Trophoblast cell (in vitro differentiated cells and primary cell): ENCODE measurements around the gene RAD51B.

Source experiments
- DNase-seq, 2 donors: peaks; one replicate each; pipeline ENCODE4 v3.0.0-alpha.2; 2016
- H2AFZ ChIP-seq: 2 replicates; pipeline ENCODE4 v1.6.1; 2013; ENCODE audit warnings: low read length, moderate library complexity, mild to moderate bottlenecking; ENCODE audit not compliant: insufficient read depth, poor library complexity
- H2AK5ac ChIP-seq: 2 replicates; pipeline ENCODE4 v1.6.1; 2013; ENCODE audit warnings: mild to moderate bottlenecking, low read length
- H2BK120ac ChIP-seq: 2 replicates; pipeline ENCODE4 v1.6.1; 2013; ENCODE audit warnings: low read length, mild to moderate bottlenecking, moderate library complexity; ENCODE audit not compliant: insufficient read depth, poor library complexity
- H2BK12ac ChIP-seq: 2 replicates; pipeline ENCODE4 v1.6.1; 2013; ENCODE audit warnings: mild to moderate bottlenecking, low read length, moderate library complexity
- H2BK5ac ChIP-seq: 2 replicates; pipeline ENCODE4 v1.6.1; 2013; ENCODE audit warnings: low read length, low read depth, moderate library complexity, mild to moderate bottlenecking; ENCODE audit not compliant: poor library complexity
- H3K14ac ChIP-seq: 2 replicates; pipeline ENCODE4 v1.6.1; 2013; ENCODE audit warnings: mild to moderate bottlenecking, low read length
- H3K18ac ChIP-seq: 2 replicates; pipeline ENCODE4 v1.6.1; 2013; ENCODE audit warnings: mild to moderate bottlenecking, low read length
- H3K23ac ChIP-seq: 2 replicates; pipeline ENCODE4 v1.6.1; 2013; ENCODE audit warnings: low read length
- H3K27ac ChIP-seq: 2 replicates; pipeline ENCODE4 v1.5.1; 2013; ENCODE audit warnings: low read depth, mild to moderate bottlenecking, inconsistent platforms, low read length, moderate library complexity
- H3K27me3 ChIP-seq: 2 replicates; pipeline ENCODE4 v1.6.1; 2013; ENCODE audit warnings: inconsistent platforms, mild to moderate bottlenecking, low read length, moderate library complexity; ENCODE audit not compliant: insufficient read depth
- H3K36me3 ChIP-seq, 2 experiments: 1 replicate in 1 of 2; 2 replicates in 1 of 2; pipeline ENCODE4 v1.6.1; 2013; ENCODE audit warnings: low read length in 2 of 2, mild to moderate bottlenecking in 2 of 2, moderate library complexity in 1 of 2; ENCODE audit not compliant: insufficient read depth in 2 of 2, control insufficient read depth in 1 of 2
- H3K4ac ChIP-seq: 2 replicates; pipeline ENCODE4 v1.6.1; 2013; ENCODE audit warnings: low read depth, mild to moderate bottlenecking, low read length, moderate library complexity
- H3K4me1 ChIP-seq, 2 experiments: 1 replicate in 1 of 2; 2 replicates in 1 of 2; pipeline ENCODE4 v1.6.1; 2013; ENCODE audit warnings: low read length in 2 of 2, mild to moderate bottlenecking in 2 of 2, moderate library complexity in 1 of 2; ENCODE audit not compliant: insufficient read depth in 2 of 2, control insufficient read depth in 1 of 2
- H3K4me2 ChIP-seq: 2 replicates; pipeline ENCODE4 v1.6.1; 2013; ENCODE audit warnings: inconsistent platforms, mild to moderate bottlenecking, low read length, moderate library complexity
- H3K4me3 ChIP-seq: 2 replicates; pipeline ENCODE4 v1.5.1; 2013; ENCODE audit warnings: mild to moderate bottlenecking, low read depth, low read length, inconsistent platforms
- H3K79me1 ChIP-seq: one replicate; pipeline ENCODE4 v1.6.1; 2013; ENCODE audit warnings: low read length
- H3K79me2 ChIP-seq: 2 replicates; pipeline ENCODE4 v1.6.1; 2013; ENCODE audit warnings: low read length, mild to moderate bottlenecking; ENCODE audit not compliant: control insufficient read depth, insufficient read depth, poor library complexity
- H3K9ac ChIP-seq: 2 replicates; pipeline ENCODE4 v1.6.1; 2013; ENCODE audit warnings: mild to moderate bottlenecking, low read length
- H3K9me3 ChIP-seq: 2 replicates; pipeline ENCODE4 v1.6.1; 2013; ENCODE audit warnings: low read depth, mild to moderate bottlenecking, control low read depth, inconsistent platforms, low read length; ENCODE audit not compliant: insufficient read depth
- H4K12ac ChIP-seq: 2 replicates; pipeline ENCODE4 v1.6.1; 2013; ENCODE audit warnings: low read depth, mild to moderate bottlenecking, low read length, moderate library complexity
- H4K8ac ChIP-seq: 2 replicates; pipeline ENCODE4 v1.6.1; 2013; ENCODE audit warnings: low read depth, mild to moderate bottlenecking, low read length, moderate library complexity
- H4K91ac ChIP-seq: one replicate; pipeline ENCODE4 v1.6.1; 2013; ENCODE audit warnings: low read depth, mild to moderate bottlenecking, low read length, moderate library complexity
- WGBS: extraction: QIAGEN DNeasy Blood & Tissue Kit; methylation state at CpG from one replicate; pipeline ENCODE4 v1.1.7; 2013; ENCODE audit warnings: missing lambda C conversion rate; ENCODE audit not compliant: insufficient read length, insufficient coverage; ENCODE audit errors: extremely low coverage; 5-methylcytosine and 5-hydroxymethylcytosine counted together

Gene RAD51B

GRCh38 chr14:68253160-68253780 lies 433.7 kb downstream of the RAD51B start:
- no peak overlapping the region for H3K18ac ChIP-seq
- no peak overlapping the region for H3K9ac ChIP-seq
- H3K79me1 ChIP-seq: peaks cover 30% of the 10 kb centered on the region
- H2BK120ac ChIP-seq: no peak overlapping the region
- H4K91ac ChIP-seq: no peak overlapping the region
- no peaks in the 10 kb centered on the region for H3K27me3 ChIP-seq
- H3K23ac ChIP-seq: no peak overlapping the region
- WGBS: no CpG with 5 or more reads among the region's 3 CpGs
- H4K12ac ChIP-seq: no peak overlapping the region
- no peak overlapping the region for H3K4ac ChIP-seq
- H3K4me1 ChIP-seq: peaks cover 12 to 20% of the 10 kb centered on the region in 2 experiments
- H3K9me3 ChIP-seq: peaks cover 2% of the 10 kb centered on the region
- no peak overlapping the region for H2BK5ac ChIP-seq
- no peak overlapping the region for H3K4me3 ChIP-seq
- H4K8ac ChIP-seq: no peak overlapping the region
- H2AFZ ChIP-seq: no peak overlapping the region
- DNase-seq: no peak
- H3K36me3 ChIP-seq: no peaks in the 10 kb centered on the region
- no peak overlapping the region for H3K4me2 ChIP-seq
- peaks cover 2% of the 10 kb centered on the region for H3K79me2 ChIP-seq
- no peak overlapping the region for H2AK5ac ChIP-seq
- no peak overlapping the region for H3K14ac ChIP-seq
- no peak overlapping the region for H2BK12ac ChIP-seq
- no peak overlapping the region for H3K27ac ChIP-seq

- no peak overlapping the region for H2AK5ac ChIP-seq
- no peak overlapping the region for H3K4me3 ChIP-seq
- H2BK120ac ChIP-seq: peak overlapping the region; percentile 87
- H3K4ac ChIP-seq: peak overlapping the region; percentile 87
- no peak overlapping the region for H3K9ac ChIP-seq
- H3K27ac ChIP-seq: peak overlapping the region; percentile 30
- no peak overlapping the region for H3K23ac ChIP-seq
- H3K4me2 ChIP-seq: no peak overlapping the region
- no peak overlapping the region for H4K8ac ChIP-seq
- peak overlapping the region; percentile 89 for H2BK12ac ChIP-seq
- peaks cover 7 to 16% of the 10 kb centered on the region in 2 experiments for H3K4me1 ChIP-seq
- peaks cover 26% of the 10 kb centered on the region for H3K79me1 ChIP-seq
- H3K14ac ChIP-seq: peak overlapping the region; percentile 11
- no peak for DNase-seq
- H2BK5ac ChIP-seq: peak overlapping the region; percentile 52
- no peak overlapping the region for H4K12ac ChIP-seq
- H3K36me3 ChIP-seq: no peaks in the 10 kb centered on the region
- no peak overlapping the region for H3K18ac ChIP-seq
- no peaks in the 10 kb centered on the region for H3K79me2 ChIP-seq
- no CpG with 5 or more reads among the region's 2 CpGs for WGBS
- H3K27me3 ChIP-seq: no peaks in the 10 kb centered on the region
- peaks cover 2% of the 10 kb centered on the region for H3K9me3 ChIP-seq
- peak overlapping the region; percentile 75 for H4K91ac ChIP-seq
- H2AFZ ChIP-seq: no peak overlapping the region
These were observed 434.4 kb downstream of the RAD51B start for GRCh38 chr14:68253878-68254528.

- no peak overlapping the region for H3K23ac ChIP-seq
- H3K14ac ChIP-seq: no peak overlapping the region
- no peaks in the 10 kb centered on the region for H3K27me3 ChIP-seq
- H3K4me2 ChIP-seq: no peak overlapping the region
- H3K27ac ChIP-seq: peak overlapping the region; percentile 50
- H2BK12ac ChIP-seq: no peak overlapping the region
- no peak overlapping the region for H3K4me3 ChIP-seq
- H2AK5ac ChIP-seq: no peak overlapping the region
- no peak overlapping the region for H2BK120ac ChIP-seq
- H3K9me3 ChIP-seq: peaks cover 2% of the 10 kb centered on the region
- H4K12ac ChIP-seq: no peak overlapping the region
- H3K4ac ChIP-seq: no peak overlapping the region
- H4K8ac ChIP-seq: no peak overlapping the region
- WGBS: no CpG with 5 or more reads among the region's 1 CpG
- no peak overlapping the region for H4K91ac ChIP-seq
- H3K79me2 ChIP-seq: no peaks in the 10 kb centered on the region
- no peak overlapping the region for H2BK5ac ChIP-seq
- no peak overlapping the region for H2AFZ ChIP-seq
- peaks cover 7 to 13% of the 10 kb centered on the region in 2 experiments for H3K4me1 ChIP-seq
- H3K36me3 ChIP-seq: no peaks in the 10 kb centered on the region
- H3K9ac ChIP-seq: no peak overlapping the region
- no peak overlapping the region for H3K18ac ChIP-seq
- H3K79me1 ChIP-seq: peaks cover 23% of the 10 kb centered on the region
- no peak for DNase-seq
These were observed 435.3 kb downstream of the RAD51B start for GRCh38 chr14:68254669-68255527.

GRCh38 chr14:68255693-68256178 lies 436.2 kb downstream of the RAD51B start:
- H3K27ac ChIP-seq: peak overlapping the region; percentile 61
- peak overlapping the region; percentile 65 for H3K4ac ChIP-seq
- peak overlapping the region; percentile 84 for H2BK5ac ChIP-seq
- no peak overlapping the region for H3K4me3 ChIP-seq
- peak overlapping the region; percentile 77 for H3K14ac ChIP-seq
- H2BK120ac ChIP-seq: peak overlapping the region; percentile 70
- no CpG with 5 or more reads among the region's 1 CpG for WGBS
- no peak overlapping the region for H3K4me2 ChIP-seq
- H3K9ac ChIP-seq: no peak overlapping the region
- peaks cover 2% of the 10 kb centered on the region for H3K9me3 ChIP-seq
- peak overlapping the region; percentile 67 for H3K18ac ChIP-seq
- H2AK5ac ChIP-seq: peak overlapping the region; percentile 80
- H3K4me1 ChIP-seq: peaks cover 8 to 12% of the 10 kb centered on the region in 2 experiments
- H3K79me2 ChIP-seq: no peaks in the 10 kb centered on the region
- no peak overlapping the region for H2AFZ ChIP-seq
- peaks cover 22% of the 10 kb centered on the region for H3K79me1 ChIP-seq
- no peaks in the 10 kb centered on the region for H3K27me3 ChIP-seq
- no peaks in the 10 kb centered on the region for H3K36me3 ChIP-seq
- H4K8ac ChIP-seq: peak overlapping the region; percentile 53
- no peak for DNase-seq
- H4K12ac ChIP-seq: no peak overlapping the region
- H3K23ac ChIP-seq: no peak overlapping the region
- peak overlapping the region; percentile 91 for H4K91ac ChIP-seq
- peak overlapping the region; percentile 96 for H2BK12ac ChIP-seq
